ENCODE results near the gene USP13. TPM values are rescaled to one million over a fixed set of nuclear protein-coding genes. Genes with fewer than 3 reads are reported as not detected.

Gene USP13
- total and polyA plus RNA-seq, 2 of the 13 experiments (the other 11 are each of a cell fraction or from before 2014, with no cell fraction given) = 15.9 to 36.7 TPM

- intact Hi-C loops (cut with micrococcal nuclease; ENCODE audit: unreplicated experiment) (no loop called here), in situ Hi-C loops (cut with HindIII; ENCODE audit: extremely low pct_ligation_motif_present, low pct_unique_long_range_greater_than_20kb) (no loop called here)
- Histone ChIP-seq H3K9me3 (ENCODE audit: low read length) (no peaks in the 10 kb centered on the region), H3K4me1 (ENCODE audit: insufficient read depth, low read length) (peaks cover 100% of the 10 kb centered on the region), H2AFZ (ENCODE audit: low read length) (no peak overlapping the region), H3K9ac (ENCODE audit: insufficient read depth, low read depth, low read length) (no peak overlapping the region), H3K27ac (ENCODE audit: extremely low read length, insufficient read depth, low read length) (no peak overlapping the region), H3K27me3 (ENCODE audit: control insufficient read depth in 1 of 2, insufficient read depth in 2 of 2, low read length in 2 of 2) (no peaks in the 10 kb centered on the region), H3K4me3 (replicated peaks in 1 of 3; ENCODE audit: insufficient read depth in 1 of 3, low read depth in 2 of 3, low read length in 3 of 3) (no peak overlapping the region), H3K4me2 (ENCODE audit: low read depth, low read length) (no peak overlapping the region), H3K79me2 (ENCODE audit: insufficient read depth, low read length) (peaks cover 93% of the 10 kb centered on the region), H3K36me3 (replicated peaks in 1 of 2; ENCODE audit: control insufficient read depth in 1 of 2, insufficient read depth in 2 of 2, low read length in 2 of 2) (peaks cover 0 to 4% of the 10 kb centered on the region in 2 experiments; a peak in 2 of 5 replicates), H4K20me1 (ENCODE audit: insufficient read depth, low read length) (no peaks in the 10 kb centered on the region)
- CTCF ChIA-PET (ENCODE audit: low intra/inter-chr PET ratio, low total read pairs) = no interaction called here
- no peak for DNase-seq (ENCODE audit: low spot score)
- ATAC-seq = no peak
- FAIRE-seq = no peak
- TF ChIP-seq ATF7 (IDR thresholded peaks at IDR 0.05) = peak; percentile 48; the same call in 1 of the 2 replicates
- no peak for TF ChIP-seq ATF7 (CRISPR knock-in tag; IDR thresholded peaks at IDR 0.05)
- no peak for TF ChIP-seq FOSL1 (CRISPR knock-in tag; IDR thresholded peaks at IDR 0.05; ENCODE audit: borderline replicate concordance)
- 95% methylated on average over 3 of the region's 3 CpGs for WGBS (ENCODE audit: low lambda C conversion rate)
- POLR2A ChIA-PET = interaction anchor here (1.3 to 2.3 kb wide), 3 partner anchors 7 to 74 kb away, joined by 3 to 15 read pairs (median 3); partner anchors contain the start of gene USP13
- BruUV-seq (replicated peaks) = no TSS peak
These were observed 8.0 kb downstream of the USP13 start for GRCh38 chr3:179660872-179661271.

- TF ChIP-seq CREB1 (IDR thresholded peaks at IDR 0.05) (peak; percentile 61), CREB1 (CRISPR knock-in tag; IDR thresholded peaks at IDR 0.05) (no peak), TRAFD1 (CRISPR knock-in tag; IDR thresholded peaks at IDR 0.05; ENCODE audit: borderline replicate concordance) (0 out of 2 replicates have a peak, but pooled peaks have one; percentile 22), ZNF441 (CRISPR knock-in tag; IDR thresholded peaks at IDR 0.05; ENCODE audit: borderline replicate concordance) (no peak)
- H3K79me2 ChIP-seq (ENCODE audit: insufficient read depth, low read length) = peaks cover 93% of the 10 kb centered on the region
- no peak overlapping the region; a peak in 1 of 6 replicates for H3K4me3 ChIP-seq (replicated peaks in 1 of 3; ENCODE audit: insufficient read depth in 1 of 3, low read depth in 2 of 3, low read length in 3 of 3)
- H3K4me1 ChIP-seq (ENCODE audit: insufficient read depth, low read length) = peaks cover 100% of the 10 kb centered on the region
- WGBS (ENCODE audit: low lambda C conversion rate) = 60% methylated on average over 4 of the region's 4 CpGs
- 0 out of 5 replicates have a peak, but pooled peaks cover 0 to under 1% of the 10 kb centered on the region in 2 experiments for H3K36me3 ChIP-seq (replicated peaks in 1 of 2; ENCODE audit: control insufficient read depth in 1 of 2, insufficient read depth in 2 of 2, low read length in 2 of 2)
- no peaks in the 10 kb centered on the region for H4K20me1 ChIP-seq (ENCODE audit: insufficient read depth, low read length)
- in situ Hi-C loops (cut with HindIII; ENCODE audit: extremely low pct_ligation_motif_present, low pct_unique_long_range_greater_than_20kb) (no loop called here), intact Hi-C loops (cut with micrococcal nuclease; ENCODE audit: unreplicated experiment) (no loop called here)
- H2AFZ ChIP-seq (ENCODE audit: low read length) = no peak overlapping the region
- H3K27ac ChIP-seq (ENCODE audit: extremely low read length, insufficient read depth, low read length) = peak overlapping the region; percentile 71
- no peaks in the 10 kb centered on the region for H3K9me3 ChIP-seq (ENCODE audit: low read length)
- peak overlapping the region; percentile 68 for H3K4me2 ChIP-seq (ENCODE audit: low read depth, low read length)
- no TSS peak for BruUV-seq (replicated peaks)
- ATAC-seq (no peak), FAIRE-seq (no peak), DNase-seq (ENCODE audit: low spot score) (no peak)
- POLR2A ChIA-PET = interaction anchor here (0.8 to 2.3 kb wide), 5 partner anchors 8 to 73 kb away, joined by 3 to 15 read pairs (median 3); partner anchors contain the start of gene USP13
- H3K9ac ChIP-seq (ENCODE audit: insufficient read depth, low read depth, low read length) = peak overlapping the region; percentile 42
- CTCF ChIA-PET (ENCODE audit: low intra/inter-chr PET ratio, low total read pairs) = no interaction called here
- H3K27me3 ChIP-seq (ENCODE audit: control insufficient read depth in 1 of 2, insufficient read depth in 2 of 2, low read length in 2 of 2) = no peaks in the 10 kb centered on the region
These were observed 8.9 kb downstream of the USP13 start for GRCh38 chr3:179661777-179662176.

All from HepG2 (cell line).